ENCODE data around the gene ORC6.

The ORC6 gene

GRCh38 chr16:46702030-46702429, 12.6 kb downstream of the ORC6 start:
- H3K18ac ChIP-seq (ENCODE audit: low read length), result no peak overlapping the region
- H2BK120ac ChIP-seq (ENCODE audit: low read depth, low read length), result no peak overlapping the region
- no peaks in the 10 kb centered on the region for H3K79me1 ChIP-seq (ENCODE audit: low read length)
- no peak overlapping the region for H3K4me2 ChIP-seq (ENCODE audit: low read length)
- no peak overlapping the region for H2AK5ac ChIP-seq (ENCODE audit: low read length)
- H3K36me3 ChIP-seq (ENCODE audit: control insufficient read depth, insufficient read depth, low read length), result peaks cover 7% of the 10 kb centered on the region
- no CpG with 5 or more reads among the region's 2 CpGs for WGBS (ENCODE audit: extremely low coverage, insufficient coverage, low lambda C conversion rate)
- DNase-seq, result no peak
- no peaks in the 10 kb centered on the region for H3K79me2 ChIP-seq (ENCODE audit: control insufficient read depth, insufficient read depth, low read length)
- H4K8ac ChIP-seq (ENCODE audit: low read depth, low read length), result no peak overlapping the region
- no peaks in the 10 kb centered on the region for H3K4me1 ChIP-seq (ENCODE audit: control insufficient read depth, low read depth, low read length)
- H2BK15ac ChIP-seq (replicated peaks; ENCODE audit: low read depth), result no peak overlapping the region
- no peak overlapping the region for H3K9ac ChIP-seq (ENCODE audit: low read length)
- no peak overlapping the region for H4K5ac ChIP-seq (ENCODE audit: low read length)
- H2BK5ac ChIP-seq (ENCODE audit: low read length), result no peak overlapping the region
- H3K27me3 ChIP-seq (ENCODE audit: insufficient read depth, low read length, poor library complexity), result no peaks in the 10 kb centered on the region
- no peak overlapping the region for H3K4me3 ChIP-seq (ENCODE audit: low read length)
- no peak overlapping the region for H3K23ac ChIP-seq (ENCODE audit: low read length)
- no peak overlapping the region for H3K56ac ChIP-seq (ENCODE audit: low read length)
- H3K4ac ChIP-seq (ENCODE audit: low read depth, low read length), result no peak overlapping the region
- no peak overlapping the region for H3K27ac ChIP-seq (ENCODE audit: low read depth, low read length)

GRCh38 chr16:46706642-46707041, 17.2 kb downstream of the ORC6 start:
- no CpG with 5 or more reads among the region's 1 CpG for WGBS (ENCODE audit: extremely low coverage, insufficient coverage, low lambda C conversion rate)
- H3K36me3 ChIP-seq (ENCODE audit: control insufficient read depth, insufficient read depth, low read length), result no peaks in the 10 kb centered on the region
- no peak overlapping the region for H4K8ac ChIP-seq (ENCODE audit: low read depth, low read length)
- no peak overlapping the region for H2BK15ac ChIP-seq (replicated peaks; ENCODE audit: low read depth)
- H3K4me3 ChIP-seq (ENCODE audit: low read length), result no peak overlapping the region
- H4K5ac ChIP-seq (ENCODE audit: low read length), result no peak overlapping the region
- H3K56ac ChIP-seq (ENCODE audit: low read length), result no peak overlapping the region
- H3K27me3 ChIP-seq (ENCODE audit: insufficient read depth, low read length, poor library complexity), result no peaks in the 10 kb centered on the region
- no peak overlapping the region for H3K18ac ChIP-seq (ENCODE audit: low read length)
- H2BK5ac ChIP-seq (ENCODE audit: low read length), result no peak overlapping the region
- H3K9ac ChIP-seq (ENCODE audit: low read length), result no peak overlapping the region
- H3K79me1 ChIP-seq (ENCODE audit: low read length), result no peaks in the 10 kb centered on the region
- no peaks in the 10 kb centered on the region for H3K79me2 ChIP-seq (ENCODE audit: control insufficient read depth, insufficient read depth, low read length)
- H3K4ac ChIP-seq (ENCODE audit: low read depth, low read length), result no peak overlapping the region
- no peak overlapping the region for H3K23ac ChIP-seq (ENCODE audit: low read length)
- no peak overlapping the region for H2BK120ac ChIP-seq (ENCODE audit: low read depth, low read length)
- H3K4me2 ChIP-seq (ENCODE audit: low read length), result no peak overlapping the region
- H3K27ac ChIP-seq (ENCODE audit: low read depth, low read length), result no peak overlapping the region
- H3K4me1 ChIP-seq (ENCODE audit: control insufficient read depth, low read depth, low read length), result no peaks in the 10 kb centered on the region
- no peak for DNase-seq
- H2AK5ac ChIP-seq (ENCODE audit: low read length), result no peak overlapping the region

GRCh38 chr16:46709469-46710005, 20.1 kb downstream of the ORC6 start:
- Histone ChIP-seq H3K4me3 (ENCODE audit: low read length) (no peak overlapping the region), H3K56ac (ENCODE audit: low read length) (no peak overlapping the region), H3K79me1 (ENCODE audit: low read length) (no peaks in the 10 kb centered on the region), H2BK120ac (ENCODE audit: low read depth, low read length) (no peak overlapping the region), H4K8ac (ENCODE audit: low read depth, low read length) (no peak overlapping the region), H3K4me2 (ENCODE audit: low read length) (no peak overlapping the region), H2BK15ac (replicated peaks; ENCODE audit: low read depth) (no peak overlapping the region), H3K79me2 (ENCODE audit: control insufficient read depth, insufficient read depth, low read length) (no peaks in the 10 kb centered on the region), H3K9ac (ENCODE audit: low read length) (no peak overlapping the region), H3K27me3 (ENCODE audit: insufficient read depth, low read length, poor library complexity) (no peaks in the 10 kb centered on the region), H4K5ac (ENCODE audit: low read length) (no peak overlapping the region), H3K23ac (ENCODE audit: low read length) (no peak overlapping the region), H3K18ac (ENCODE audit: low read length) (no peak overlapping the region), H3K36me3 (ENCODE audit: control insufficient read depth, insufficient read depth, low read length) (no peaks in the 10 kb centered on the region), H3K4me1 (ENCODE audit: control insufficient read depth, low read depth, low read length) (no peaks in the 10 kb centered on the region), H2BK5ac (ENCODE audit: low read length) (no peak overlapping the region), H3K4ac (ENCODE audit: low read depth, low read length) (no peak overlapping the region), H3K27ac (ENCODE audit: low read depth, low read length) (no peak overlapping the region), H2AK5ac (ENCODE audit: low read length) (no peak overlapping the region)
- DNase-seq, result no peak
- WGBS (ENCODE audit: extremely low coverage, insufficient coverage, low lambda C conversion rate), result no CpG with 5 or more reads among the region's 3 CpGs

GRCh38 chr16:46711106-46712058, 21.9 kb downstream of the ORC6 start:
- no peak overlapping the region for H2BK15ac ChIP-seq (replicated peaks; ENCODE audit: low read depth)
- H4K5ac ChIP-seq (ENCODE audit: low read length), result no peak overlapping the region
- H3K9ac ChIP-seq (ENCODE audit: low read length), result no peak overlapping the region
- no peak for DNase-seq
- no peak overlapping the region for H4K8ac ChIP-seq (ENCODE audit: low read depth, low read length)
- no peaks in the 10 kb centered on the region for H3K4me1 ChIP-seq (ENCODE audit: control insufficient read depth, low read depth, low read length)
- H2BK5ac ChIP-seq (ENCODE audit: low read length), result no peak overlapping the region
- H3K4me3 ChIP-seq (ENCODE audit: low read length), result no peak overlapping the region
- no peak overlapping the region for H3K4ac ChIP-seq (ENCODE audit: low read depth, low read length)
- H3K4me2 ChIP-seq (ENCODE audit: low read length), result no peak overlapping the region
- H2AK5ac ChIP-seq (ENCODE audit: low read length), result no peak overlapping the region
- no CpG with 5 or more reads among the region's 10 CpGs for WGBS (ENCODE audit: extremely low coverage, insufficient coverage, low lambda C conversion rate)
- no peak overlapping the region for H3K27ac ChIP-seq (ENCODE audit: low read depth, low read length)
- no peak overlapping the region for H3K23ac ChIP-seq (ENCODE audit: low read length)
- H3K36me3 ChIP-seq (ENCODE audit: control insufficient read depth, insufficient read depth, low read length), result no peaks in the 10 kb centered on the region
- H3K27me3 ChIP-seq (ENCODE audit: insufficient read depth, low read length, poor library complexity), result no peaks in the 10 kb centered on the region
- no peak overlapping the region for H3K18ac ChIP-seq (ENCODE audit: low read length)
- H2BK120ac ChIP-seq (ENCODE audit: low read depth, low read length), result no peak overlapping the region
- no peaks in the 10 kb centered on the region for H3K79me1 ChIP-seq (ENCODE audit: low read length)
- H3K56ac ChIP-seq (ENCODE audit: low read length), result no peak overlapping the region
- H3K79me2 ChIP-seq (ENCODE audit: control insufficient read depth, insufficient read depth, low read length), result no peaks in the 10 kb centered on the region

GRCh38 chr16:46712911-46713310, 23.5 kb downstream of the ORC6 start:
- Histone ChIP-seq H3K56ac (ENCODE audit: low read length) (no peak overlapping the region), H3K18ac (ENCODE audit: low read length) (no peak overlapping the region), H3K23ac (ENCODE audit: low read length) (no peak overlapping the region), H3K4ac (ENCODE audit: low read depth, low read length) (no peak overlapping the region), H2BK5ac (ENCODE audit: low read length) (no peak overlapping the region), H3K36me3 (ENCODE audit: control insufficient read depth, insufficient read depth, low read length) (no peaks in the 10 kb centered on the region), H2BK120ac (ENCODE audit: low read depth, low read length) (no peak overlapping the region), H3K79me1 (ENCODE audit: low read length) (no peaks in the 10 kb centered on the region), H3K4me1 (ENCODE audit: control insufficient read depth, low read depth, low read length) (no peaks in the 10 kb centered on the region), H3K27me3 (ENCODE audit: insufficient read depth, low read length, poor library complexity) (no peaks in the 10 kb centered on the region), H2BK15ac (replicated peaks; ENCODE audit: low read depth) (no peak overlapping the region), H3K9ac (ENCODE audit: low read length) (no peak overlapping the region), H3K27ac (ENCODE audit: low read depth, low read length) (no peak overlapping the region), H3K4me2 (ENCODE audit: low read length) (no peak overlapping the region), H2AK5ac (ENCODE audit: low read length) (no peak overlapping the region), H4K5ac (ENCODE audit: low read length) (no peak overlapping the region), H4K8ac (ENCODE audit: low read depth, low read length) (no peak overlapping the region), H3K79me2 (ENCODE audit: control insufficient read depth, insufficient read depth, low read length) (no peaks in the 10 kb centered on the region), H3K4me3 (ENCODE audit: low read length) (no peak overlapping the region)
- DNase-seq, result no peak
- no CpG with 5 or more reads among the region's 3 CpGs for WGBS (ENCODE audit: extremely low coverage, insufficient coverage, low lambda C conversion rate)
